D721Med (cell line): ENCODE results near the gene BRINP1.

ENCODE experiments used
- DNase-seq: peaks from one replicate; pipeline ENCODE4 v3.0.0; 2011; ENCODE audit warnings: low spot score; ENCODE audit not compliant: insufficient read length
- FAIRE-seq: peaks from 2 replicates; lab custom pipeline; 2011; peaks lifted over from hg19 to GRCh38; lab: Jason Lieb, UNC
- CTCF ChIP-seq: IDR thresholded peaks from 2 replicates; pipeline ENCODE4 v1.5.1; 2012; ENCODE audit warnings: mild to moderate bottlenecking, control low read depth; ENCODE audit not compliant: insufficient read depth; ENCODE audit errors: missing control alignments

The BRINP1 gene

GRCh38 chr9:119197893-119198607 is 171.2 kb downstream of the BRINP1 start:
- TF ChIP-seq CTCF, result no peak
- DNase-seq, result no peak
- no peak for FAIRE-seq

- FAIRE-seq (no peak), DNase-seq (no peak)
- no peak for TF ChIP-seq CTCF
Measured at GRCh38 chr9:119195521-119195920, 173.7 kb downstream of the BRINP1 start.

GRCh38 chr9:119185298-119185697 is 183.9 kb downstream of the BRINP1 start:
- DNase-seq (no peak), FAIRE-seq (no peak)
- no peak for TF ChIP-seq CTCF

- DNase-seq (no peak), FAIRE-seq (no peak)
- no peak for TF ChIP-seq CTCF
Measured at GRCh38 chr9:119184265-119184936, 184.8 kb downstream of the BRINP1 start.

- FAIRE-seq (no peak), DNase-seq (no peak)
- no peak for TF ChIP-seq CTCF
Measured at GRCh38 chr9:119181561-119181960, 187.7 kb downstream of the BRINP1 start.

- DNase-seq (no peak), FAIRE-seq (no peak)
Measured at GRCh38 chr9:119180897-119181296, 188.3 kb downstream of the BRINP1 start.

More at GRCh38 chr9:119180897-119181296, 188.3 kb downstream of the BRINP1 start:
- TF ChIP-seq CTCF, result no peak
